WTC11 (cell line): ENCODE measurements around the gene CACNA1C. TPM values are rescaled to one million over a fixed set of nuclear protein-coding genes. Genes with fewer than 3 reads are reported as not detected.

Experiments
- ATAC-seq: fragments of 200-7000 bp; cut with Tn5 transposase; 2 replicates; pipeline ENCODE4 v1.10.0; 2021; ENCODE audit warnings: mild to moderate bottlenecking, moderate library complexity
- CTCF ChIA-PET: fragments of 300-600 bp; sonication (Branson Sonifier 250); formaldehyde crosslinking; loops from one replicate; lab custom pipeline; 2021; ENCODE audit warnings: antibody characterized with exemption; lab: Charles Lee
- POLR2A ChIA-PET: fragments of 350-600 bp; sonication (Branson Sonifier 250); formaldehyde crosslinking; loops from one replicate; lab custom pipeline; 2021; ENCODE audit warnings: antibody characterized with exemption; lab: Charles Lee
- DNase-seq: peaks from one replicate; pipeline ENCODE4 v3.0.0; 2021; ENCODE audit warnings: low spot score
- H3K27ac Mint-ChIP-seq: 2 replicates; pipeline ENCODE4 v1.8.0; 2021; ENCODE audit warnings: mixed read lengths
- H3K27me3 Mint-ChIP-seq: 2 replicates; pipeline ENCODE4 v1.8.0; 2021; ENCODE audit warnings: low read depth, mild to moderate bottlenecking, moderate library complexity, mixed read lengths
- H3K36me3 Mint-ChIP-seq: 2 replicates; pipeline ENCODE4 v1.8.0; 2021; ENCODE audit warnings: mixed read lengths
- H3K4me1 Mint-ChIP-seq: 2 replicates; pipeline ENCODE4 v1.8.0; 2022; ENCODE audit warnings: mixed read lengths
- H3K4me3 Mint-ChIP-seq: 2 replicates; pipeline ENCODE4 v1.8.0; 2021; ENCODE audit warnings: mild to moderate bottlenecking, moderate library complexity, mixed read lengths
- H3K9me3 Mint-ChIP-seq: 2 replicates; pipeline ENCODE4 v1.8.0; 2021; ENCODE audit warnings: mixed read lengths
- ATF1 ChIP-seq: sonication (generic); formaldehyde crosslinking; IDR thresholded peaks from 2 replicates; pipeline ENCODE4 v1.8.1; 2023; ENCODE audit warnings: mild to moderate bottlenecking, moderate library complexity, missing genetic modification reagents
- CREB1 ChIP-seq: sonication (generic); formaldehyde crosslinking; IDR thresholded peaks from 2 replicates; pipeline ENCODE4 v1.8.0; 2023; ENCODE audit warnings: mild to moderate bottlenecking, missing genetic modification reagents
- ESRRA ChIP-seq: sonication (generic); formaldehyde crosslinking; IDR thresholded peaks from 2 replicates; pipeline ENCODE4 v1.8.1; 2022; ENCODE audit warnings: mild to moderate bottlenecking, missing genetic modification reagents, borderline replicate concordance
- ETV6 ChIP-seq: sonication (generic); formaldehyde crosslinking; IDR thresholded peaks from 2 replicates; pipeline ENCODE4 v1.8.1; 2022; ENCODE audit warnings: mild to moderate bottlenecking, missing genetic modification reagents
- FOXP1 ChIP-seq: sonication (generic); formaldehyde crosslinking; IDR thresholded peaks from 2 replicates; pipeline ENCODE4 v1.8.0; 2022; ENCODE audit warnings: missing genetic modification reagents, mild to moderate bottlenecking, moderate library complexity, borderline replicate concordance
- IRF2 ChIP-seq: sonication (generic); formaldehyde crosslinking; IDR thresholded peaks from 2 replicates; pipeline ENCODE4 v1.8.0; 2022; ENCODE audit warnings: low read depth, missing genetic modification reagents, borderline replicate concordance
- JUN ChIP-seq: sonication (generic); formaldehyde crosslinking; IDR thresholded peaks from 2 replicates; pipeline ENCODE4 v1.8.0; 2023; ENCODE audit warnings: mild to moderate bottlenecking, missing genetic modification reagents
- MXD4 ChIP-seq: fragments of 250-450 bp; sonication (Bioruptor Pico); IDR thresholded peaks from 2 replicates; pipeline ENCODE4 v1.8.0; 2021; ENCODE audit warnings: mild to moderate bottlenecking, moderate library complexity, borderline replicate concordance
- MYBL2 ChIP-seq: sonication (generic); formaldehyde crosslinking; IDR thresholded peaks from 2 replicates; pipeline ENCODE4 v1.8.1; 2023; ENCODE audit warnings: mild to moderate bottlenecking, moderate library complexity, missing genetic modification reagents
- NFE2L1 ChIP-seq: sonication (generic); formaldehyde crosslinking; IDR thresholded peaks from 2 replicates; pipeline ENCODE4 v1.8.1; 2023; ENCODE audit warnings: missing genetic modification reagents
- NFYB ChIP-seq: sonication (generic); formaldehyde crosslinking; conservative IDR thresholded peaks from 2 replicates; pipeline ENCODE4 v1.8.0; 2022; ENCODE audit warnings: low read depth, missing genetic modification reagents
- NR3C1 ChIP-seq: sonication (generic); formaldehyde crosslinking; conservative IDR thresholded peaks from 2 replicates; pipeline ENCODE4 v1.8.1; 2023; ENCODE audit warnings: low read depth, mild to moderate bottlenecking, missing genetic modification reagents
- OVOL2 ChIP-seq: fragments of 250-450 bp; sonication (Bioruptor Pico); IDR thresholded peaks from 2 replicates; pipeline ENCODE4 v1.9.0; 2021; ENCODE audit warnings: mild to moderate bottlenecking, borderline replicate concordance
- PRRX2 ChIP-seq: fragments of 250-450 bp; sonication (Bioruptor Pico); IDR thresholded peaks from 2 replicates; pipeline ENCODE4 v1.8.0; 2021; ENCODE audit warnings: mild to moderate bottlenecking
- RELA ChIP-seq: sonication (generic); formaldehyde crosslinking; IDR thresholded peaks from 2 replicates; pipeline ENCODE4 v1.8.1; 2022; ENCODE audit warnings: missing genetic modification reagents, mild to moderate bottlenecking, borderline replicate concordance
- SMAD4 ChIP-seq: sonication (generic); formaldehyde crosslinking; IDR thresholded peaks from 2 replicates; pipeline ENCODE4 v1.8.0; 2022; ENCODE audit warnings: mild to moderate bottlenecking, missing genetic modification reagents
- SP1 ChIP-seq: sonication (generic); formaldehyde crosslinking; conservative IDR thresholded peaks from 2 replicates; pipeline ENCODE4 v1.8.1; 2022; ENCODE audit warnings: missing genetic modification reagents
- TCF7 ChIP-seq: sonication (generic); formaldehyde crosslinking; IDR thresholded peaks from 2 replicates; pipeline ENCODE4 v1.8.0; 2022; ENCODE audit warnings: mild to moderate bottlenecking, low read depth, missing genetic modification reagents, moderate library complexity
- TEAD1 ChIP-seq: sonication (generic); formaldehyde crosslinking; IDR thresholded peaks from 2 replicates; pipeline ENCODE4 v1.8.0; 2022; ENCODE audit warnings: mild to moderate bottlenecking, missing genetic modification reagents
- ZNF396 ChIP-seq: fragments of 250-450 bp; sonication (Bioruptor Pico); IDR thresholded peaks from 2 replicates; pipeline ENCODE4 v1.8.0; 2021; ENCODE audit warnings: mild to moderate bottlenecking, moderate library complexity, borderline replicate concordance
- total RNA-seq: library from RNA; stranded (reverse); gene quantifications from 3 replicates; pipeline ENCODE4 v1.2.3, GENCODE V29; 2021
- TF ChIP-seq, protein P1 (sequence below): sonication (generic); formaldehyde crosslinking; IDR thresholded peaks from 2 replicates; pipeline ENCODE4 v1.8.1; 2022; ENCODE audit warnings: low read depth, missing genetic modification reagents, borderline replicate concordance
- TF ChIP-seq, protein P2 (sequence below): sonication (generic); formaldehyde crosslinking; conservative IDR thresholded peaks from 2 replicates; pipeline ENCODE4 v1.8.1; 2022; ENCODE audit warnings: mild to moderate bottlenecking, missing genetic modification reagents
- TF ChIP-seq, protein P3 (sequence below): sonication (generic); formaldehyde crosslinking; IDR thresholded peaks from 2 replicates; pipeline ENCODE4 v1.8.1; 2022; ENCODE audit warnings: mild to moderate bottlenecking, missing genetic modification reagents, moderate library complexity, borderline replicate concordance
- TF ChIP-seq, protein P4 (sequence below): sonication (generic); formaldehyde crosslinking; IDR thresholded peaks from 2 replicates; pipeline ENCODE4 v1.8.0; 2022; ENCODE audit warnings: mild to moderate bottlenecking, missing genetic modification reagents
- TF ChIP-seq, protein P5 (sequence below): sonication (generic); formaldehyde crosslinking; IDR thresholded peaks from 2 replicates; pipeline ENCODE4 v1.8.1; 2022; ENCODE audit warnings: low read depth, mild to moderate bottlenecking, moderate library complexity, missing genetic modification reagents, borderline replicate concordance
- TF ChIP-seq, protein P6 (sequence below): sonication (generic); formaldehyde crosslinking; IDR thresholded peaks from 2 replicates; pipeline ENCODE4 v1.8.1; 2022; ENCODE audit warnings: mild to moderate bottlenecking, moderate library complexity, missing genetic modification reagents
- TF ChIP-seq, protein P7 (sequence below): fragments of 200-600 bp; IDR thresholded peaks from 2 replicates; pipeline ENCODE4 v1.8.0; 2022; ENCODE audit warnings: antibody characterized with exemption

Gene CACNA1C
- total RNA-seq, 1 experiment from 2014 or later = 1.7 TPM

DNA sequence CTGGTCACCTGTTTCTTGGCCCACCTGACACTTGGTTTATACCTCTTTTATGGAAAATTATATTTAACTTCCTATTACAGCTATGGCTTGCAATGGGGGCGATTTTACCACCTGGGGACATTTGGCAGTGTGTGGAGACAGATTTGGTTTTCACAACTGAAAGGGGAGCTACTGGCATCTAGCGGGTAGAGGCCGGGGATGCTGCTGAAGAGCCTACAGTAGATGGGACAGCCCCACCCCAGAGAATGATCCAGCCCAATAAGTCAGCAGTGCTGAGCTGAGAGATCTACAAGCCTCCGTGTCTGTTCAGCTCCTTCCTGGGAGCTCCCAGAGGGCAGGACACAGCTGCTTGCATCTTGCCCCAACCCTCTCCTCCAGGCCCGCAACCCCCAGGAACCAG lies 302.8 kb downstream of the CACNA1C start:
- Mint-ChIP-seq H3K36me3 (no peaks in the 10 kb centered on the region), H3K4me1 (peaks cover 17% of the 10 kb centered on the region), H3K4me3 (no peak overlapping the region), H3K9me3 (no peaks in the 10 kb centered on the region), H3K27ac (no peak overlapping the region), H3K27me3 (no peaks in the 10 kb centered on the region)
- POLR2A ChIA-PET = no interaction called here
- no peak for ATAC-seq
- DNase-seq = no peak
- TF ChIP-seq FOXP1 (CRISPR knock-in tag) (no peak), ATF1 (CRISPR knock-in tag) (no peak), JUN (CRISPR knock-in tag) (no peak), TCF7 (no peak), RELA (CRISPR knock-in tag) (no peak), CREB1 (CRISPR knock-in tag) (no peak), NFE2L1 (CRISPR knock-in tag) (no peak), ESRRA (no peak), MXD4 (CRISPR knock-in tag) (no peak), NFYB (CRISPR knock-in tag) (no peak), OVOL2 (CRISPR knock-in tag) (no peak), PRRX2 (CRISPR knock-in tag) (no peak)
- TF ChIP-seq, protein P1, sequence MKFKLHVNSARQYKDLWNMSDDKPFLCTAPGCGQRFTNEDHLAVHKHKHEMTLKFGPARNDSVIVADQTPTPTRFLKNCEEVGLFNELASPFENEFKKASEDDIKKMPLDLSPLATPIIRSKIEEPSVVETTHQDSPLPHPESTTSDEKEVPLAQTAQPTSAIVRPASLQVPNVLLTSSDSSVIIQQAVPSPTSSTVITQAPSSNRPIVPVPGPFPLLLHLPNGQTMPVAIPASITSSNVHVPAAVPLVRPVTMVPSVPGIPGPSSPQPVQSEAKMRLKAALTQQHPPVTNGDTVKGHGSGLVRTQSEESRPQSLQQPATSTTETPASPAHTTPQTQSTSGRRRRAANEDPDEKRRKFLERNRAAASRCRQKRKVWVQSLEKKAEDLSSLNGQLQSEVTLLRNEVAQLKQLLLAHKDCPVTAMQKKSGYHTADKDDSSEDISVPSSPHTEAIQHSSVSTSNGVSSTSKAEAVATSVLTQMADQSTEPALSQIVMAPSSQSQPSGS (CRISPR knock-in tag) = no peak
- TF ChIP-seq, protein P2, sequence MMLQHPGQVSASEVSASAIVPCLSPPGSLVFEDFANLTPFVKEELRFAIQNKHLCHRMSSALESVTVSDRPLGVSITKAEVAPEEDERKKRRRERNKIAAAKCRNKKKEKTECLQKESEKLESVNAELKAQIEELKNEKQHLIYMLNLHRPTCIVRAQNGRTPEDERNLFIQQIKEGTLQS (CRISPR knock-in tag) = no peak
- TF ChIP-seq, protein P3, sequence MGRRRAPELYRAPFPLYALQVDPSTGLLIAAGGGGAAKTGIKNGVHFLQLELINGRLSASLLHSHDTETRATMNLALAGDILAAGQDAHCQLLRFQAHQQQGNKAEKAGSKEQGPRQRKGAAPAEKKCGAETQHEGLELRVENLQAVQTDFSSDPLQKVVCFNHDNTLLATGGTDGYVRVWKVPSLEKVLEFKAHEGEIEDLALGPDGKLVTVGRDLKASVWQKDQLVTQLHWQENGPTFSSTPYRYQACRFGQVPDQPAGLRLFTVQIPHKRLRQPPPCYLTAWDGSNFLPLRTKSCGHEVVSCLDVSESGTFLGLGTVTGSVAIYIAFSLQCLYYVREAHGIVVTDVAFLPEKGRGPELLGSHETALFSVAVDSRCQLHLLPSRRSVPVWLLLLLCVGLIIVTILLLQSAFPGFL (CRISPR knock-in tag) = no peak
- CTCF ChIA-PET = interaction anchor here (1.3 kb wide), 1 partner anchor 298 kb away, joined by 4 read pairs; no protein-coding TSS in a partner anchor

DNA sequence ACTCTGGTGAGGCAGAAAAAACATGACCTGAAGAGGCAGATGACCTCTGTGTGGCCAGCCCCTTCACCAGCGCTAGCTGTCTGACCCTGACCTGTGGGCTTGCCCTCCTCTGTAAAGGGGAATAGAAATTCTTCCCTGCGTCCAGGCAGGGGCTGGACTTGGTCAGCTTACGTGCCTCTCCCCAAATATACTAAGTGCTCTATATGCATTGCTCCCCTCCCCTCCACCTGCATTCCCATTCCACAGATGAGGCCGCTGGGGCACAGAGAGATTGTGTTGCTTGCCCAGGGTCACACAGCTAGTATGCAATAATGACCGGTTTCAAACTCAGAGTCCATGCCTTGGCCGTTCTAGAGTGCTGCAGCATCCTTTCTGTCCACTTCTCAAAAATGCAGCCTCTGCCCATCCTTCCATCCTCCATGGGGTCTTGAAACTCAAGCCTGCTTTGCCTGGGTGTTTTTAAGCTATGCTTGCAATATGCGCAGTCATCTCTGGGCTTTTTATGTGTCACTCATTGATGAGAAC lies 303.9 kb downstream of the CACNA1C start:
- TF ChIP-seq PRRX2 (CRISPR knock-in tag) = no peak
- no peak for TF ChIP-seq ETV6
- TF ChIP-seq, protein P4, sequence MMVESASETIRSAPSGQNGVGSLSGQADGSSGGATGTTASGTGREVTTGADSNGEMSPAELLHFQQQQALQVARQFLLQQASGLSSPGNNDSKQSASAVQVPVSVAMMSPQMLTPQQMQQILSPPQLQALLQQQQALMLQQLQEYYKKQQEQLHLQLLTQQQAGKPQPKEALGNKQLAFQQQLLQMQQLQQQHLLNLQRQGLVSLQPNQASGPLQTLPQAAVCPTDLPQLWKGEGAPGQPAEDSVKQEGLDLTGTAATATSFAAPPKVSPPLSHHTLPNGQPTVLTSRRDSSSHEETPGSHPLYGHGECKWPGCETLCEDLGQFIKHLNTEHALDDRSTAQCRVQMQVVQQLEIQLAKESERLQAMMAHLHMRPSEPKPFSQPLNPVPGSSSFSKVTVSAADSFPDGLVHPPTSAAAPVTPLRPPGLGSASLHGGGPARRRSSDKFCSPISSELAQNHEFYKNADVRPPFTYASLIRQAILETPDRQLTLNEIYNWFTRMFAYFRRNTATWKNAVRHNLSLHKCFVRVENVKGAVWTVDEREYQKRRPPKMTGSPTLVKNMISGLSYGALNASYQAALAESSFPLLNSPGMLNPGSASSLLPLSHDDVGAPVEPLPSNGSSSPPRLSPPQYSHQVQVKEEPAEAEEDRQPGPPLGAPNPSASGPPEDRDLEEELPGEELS = no peak
- TF ChIP-seq ZNF396 (CRISPR knock-in tag) = no peak
- TF ChIP-seq IRF2 (CRISPR knock-in tag) = no peak
- TF ChIP-seq TEAD1 = no peak
- TF ChIP-seq, protein P5, sequence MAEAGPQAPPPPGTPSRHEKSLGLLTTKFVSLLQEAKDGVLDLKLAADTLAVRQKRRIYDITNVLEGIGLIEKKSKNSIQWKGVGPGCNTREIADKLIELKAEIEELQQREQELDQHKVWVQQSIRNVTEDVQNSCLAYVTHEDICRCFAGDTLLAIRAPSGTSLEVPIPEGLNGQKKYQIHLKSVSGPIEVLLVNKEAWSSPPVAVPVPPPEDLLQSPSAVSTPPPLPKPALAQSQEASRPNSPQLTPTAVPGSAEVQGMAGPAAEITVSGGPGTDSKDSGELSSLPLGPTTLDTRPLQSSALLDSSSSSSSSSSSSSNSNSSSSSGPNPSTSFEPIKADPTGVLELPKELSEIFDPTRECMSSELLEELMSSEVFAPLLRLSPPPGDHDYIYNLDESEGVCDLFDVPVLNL (CRISPR knock-in tag) = no peak
- no peak for TF ChIP-seq MXD4 (CRISPR knock-in tag)
- TF ChIP-seq, protein P6, sequence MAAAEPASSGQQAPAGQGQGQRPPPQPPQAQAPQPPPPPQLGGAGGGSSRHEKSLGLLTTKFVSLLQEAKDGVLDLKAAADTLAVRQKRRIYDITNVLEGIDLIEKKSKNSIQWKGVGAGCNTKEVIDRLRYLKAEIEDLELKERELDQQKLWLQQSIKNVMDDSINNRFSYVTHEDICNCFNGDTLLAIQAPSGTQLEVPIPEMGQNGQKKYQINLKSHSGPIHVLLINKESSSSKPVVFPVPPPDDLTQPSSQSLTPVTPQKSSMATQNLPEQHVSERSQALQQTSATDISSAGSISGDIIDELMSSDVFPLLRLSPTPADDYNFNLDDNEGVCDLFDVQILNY (CRISPR knock-in tag) = no peak
- TF ChIP-seq SMAD4 (CRISPR knock-in tag) = no peak
- TF ChIP-seq, protein P7, sequence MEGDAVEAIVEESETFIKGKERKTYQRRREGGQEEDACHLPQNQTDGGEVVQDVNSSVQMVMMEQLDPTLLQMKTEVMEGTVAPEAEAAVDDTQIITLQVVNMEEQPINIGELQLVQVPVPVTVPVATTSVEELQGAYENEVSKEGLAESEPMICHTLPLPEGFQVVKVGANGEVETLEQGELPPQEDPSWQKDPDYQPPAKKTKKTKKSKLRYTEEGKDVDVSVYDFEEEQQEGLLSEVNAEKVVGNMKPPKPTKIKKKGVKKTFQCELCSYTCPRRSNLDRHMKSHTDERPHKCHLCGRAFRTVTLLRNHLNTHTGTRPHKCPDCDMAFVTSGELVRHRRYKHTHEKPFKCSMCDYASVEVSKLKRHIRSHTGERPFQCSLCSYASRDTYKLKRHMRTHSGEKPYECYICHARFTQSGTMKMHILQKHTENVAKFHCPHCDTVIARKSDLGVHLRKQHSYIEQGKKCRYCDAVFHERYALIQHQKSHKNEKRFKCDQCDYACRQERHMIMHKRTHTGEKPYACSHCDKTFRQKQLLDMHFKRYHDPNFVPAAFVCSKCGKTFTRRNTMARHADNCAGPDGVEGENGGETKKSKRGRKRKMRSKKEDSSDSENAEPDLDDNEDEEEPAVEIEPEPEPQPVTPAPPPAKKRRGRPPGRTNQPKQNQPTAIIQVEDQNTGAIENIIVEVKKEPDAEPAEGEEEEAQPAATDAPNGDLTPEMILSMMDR = no peak
- no peak for TF ChIP-seq NFE2L1 (CRISPR knock-in tag)
- TF ChIP-seq SP1 (CRISPR knock-in tag) = no peak
- TF ChIP-seq MYBL2 (CRISPR knock-in tag) = no peak
- no peak for TF ChIP-seq FOXP1 (CRISPR knock-in tag)
- no peak for TF ChIP-seq NR3C1
- Mint-ChIP-seq H3K36me3 (no peaks in the 10 kb centered on the region), H3K27ac (no peak overlapping the region), H3K4me3 (no peak overlapping the region), H3K9me3 (no peaks in the 10 kb centered on the region), H3K4me1 (peaks cover 17% of the 10 kb centered on the region), H3K27me3 (no peaks in the 10 kb centered on the region)
- ChIA-PET POLR2A (no interaction called here), CTCF (interaction anchor here (0.8 to 1.5 kb wide), 3 partner anchors 21 to 271 kb away, joined by 3 to 4 read pairs (median 3); no protein-coding TSS in a partner anchor)
- no peak for DNase-seq
- no peak for ATAC-seq
